A673 (cell line): Measurements from ENCODE around the gene RNF6. TPM values are rescaled to one million over a fixed set of nuclear protein-coding genes. Genes with fewer than 3 reads are reported as not detected.

Experiments
- BruUV-seq: library from RNA; stranded (reverse); fragments of 400-500 nt; replicated peaks from 2 replicates; lab custom pipeline; 2021; lab: Mats Ljungman, UMichigan
- CTCF ChIA-PET: fragments of 300-600 bp; sonication (Branson Sonifier 250); formaldehyde crosslinking; loops from one replicate; lab custom pipeline; 2022; ENCODE audit warnings: antibody characterized with exemption; lab: Charles Lee
- POLR2A ChIA-PET: fragments of 300-600 bp; sonication (Branson Sonifier 250); formaldehyde crosslinking; loops from one replicate; lab custom pipeline; 2022; ENCODE audit warnings: antibody characterized with exemption; ENCODE audit not compliant: low non-redundant PET; lab: Charles Lee
- DNase-seq: peaks from one replicate; pipeline ENCODE4 v3.0.0-alpha.2; 2015; ENCODE audit warnings: low spot score
- H3K27ac ChIP-seq: fragments of 200-600 bp; sonication (generic); 2 replicates; pipeline ENCODE4 v1.5.1; 2016; ENCODE audit warnings: mixed run types, low read depth, mild to moderate bottlenecking, mixed read lengths, antibody characterized with exemption, low read length; ENCODE audit not compliant: poor library complexity, severe bottlenecking
- H3K27me3 ChIP-seq: fragments of 200-600 bp; sonication (generic); replicated peaks from 2 replicates; pipeline ENCODE4 v1.6.1; 2017; ENCODE audit warnings: mixed run types, low read depth, mild to moderate bottlenecking, mixed read lengths, antibody characterized with exemption, low read length; ENCODE audit not compliant: insufficient read depth, poor library complexity
- H3K36me3 ChIP-seq: fragments of 200-600 bp; sonication (generic); 2 replicates; pipeline ENCODE4 v1.6.1; 2016; ENCODE audit warnings: mixed run types, mild to moderate bottlenecking, mixed read lengths, antibody characterized with exemption, low read length; ENCODE audit not compliant: insufficient read depth, poor library complexity, severe bottlenecking
- H3K4me1 ChIP-seq: fragments of 200-600 bp; sonication (generic); 2 replicates; pipeline ENCODE4 v1.6.1; 2017; ENCODE audit warnings: mixed run types, mild to moderate bottlenecking, mixed read lengths, antibody characterized with exemption, low read length; ENCODE audit not compliant: insufficient read depth, poor library complexity, severe bottlenecking
- H3K4me3 ChIP-seq: fragments of 200-600 bp; sonication (generic); 2 replicates; pipeline ENCODE4 v1.5.1; 2016; ENCODE audit warnings: low read depth, mixed run types, mild to moderate bottlenecking, mixed read lengths, low read length; ENCODE audit not compliant: poor library complexity, severe bottlenecking
- H3K9me3 ChIP-seq: fragments of 200-600 bp; sonication (generic); 2 replicates; pipeline ENCODE4 v1.6.1; 2016; ENCODE audit warnings: mixed run types, low read depth, mild to moderate bottlenecking, mixed read lengths, antibody characterized with exemption, low read length; ENCODE audit not compliant: poor library complexity, severe bottlenecking
- EZH2 ChIP-seq: fragments of 200-600 bp; sonication (generic); IDR thresholded peaks from 2 replicates; pipeline ENCODE4 v1.6.1; 2017; ENCODE audit warnings: borderline replicate concordance, low read depth, mild to moderate bottlenecking, mixed read lengths, antibody characterized with exemption, low read length; ENCODE audit not compliant: poor library complexity, severe bottlenecking
- intact Hi-C: fragments of 100-400 bp; cut with micrococcal nuclease; formaldehyde crosslinking; loops from one replicate; pipeline ENCODE4 v1.10.0; 2022; ENCODE audit not compliant: unreplicated experiment
- total RNA-seq: library from RNA; stranded (reverse); gene quantifications from 2 replicates; pipeline ENCODE4 v1.2.3, GENCODE V29; 2021
- TF ChIP-seq, protein P1 (sequence below): fragments of 300-800, 200-600 bp; sonication (generic); conservative IDR thresholded peaks from 2 replicates; pipeline ENCODE4 v1.5.1; 2017; ENCODE audit warnings: low read depth, mild to moderate bottlenecking, antibody characterized with exemption, low read length, moderate library complexity, mixed read lengths

The RNF6 gene
- total RNA-seq, 1 experiment from 2014 or later = 42.2 TPM

DNA sequence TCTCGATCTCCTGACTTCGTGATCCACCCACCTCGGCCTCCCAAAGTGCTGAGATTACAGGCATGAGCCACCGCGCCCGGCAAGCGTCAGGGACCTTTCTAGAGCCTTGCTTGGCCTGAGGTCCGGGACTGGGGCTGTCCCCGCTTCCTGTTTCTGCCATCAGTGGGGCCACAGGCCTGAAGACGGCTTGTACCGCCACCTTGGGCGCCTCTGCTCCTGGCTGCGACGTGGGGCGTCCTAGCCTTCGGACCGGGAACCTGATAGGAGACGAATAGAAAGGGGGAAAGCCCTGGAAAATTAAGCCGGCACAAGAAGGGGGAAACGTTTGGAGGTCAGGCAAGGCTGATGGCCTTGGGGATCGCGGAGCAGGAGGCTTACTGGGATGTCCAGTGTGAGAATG lies 35.1 kb downstream of the RNF6 start:
- no peak for TF ChIP-seq EZH2
- TF ChIP-seq, protein P1, sequence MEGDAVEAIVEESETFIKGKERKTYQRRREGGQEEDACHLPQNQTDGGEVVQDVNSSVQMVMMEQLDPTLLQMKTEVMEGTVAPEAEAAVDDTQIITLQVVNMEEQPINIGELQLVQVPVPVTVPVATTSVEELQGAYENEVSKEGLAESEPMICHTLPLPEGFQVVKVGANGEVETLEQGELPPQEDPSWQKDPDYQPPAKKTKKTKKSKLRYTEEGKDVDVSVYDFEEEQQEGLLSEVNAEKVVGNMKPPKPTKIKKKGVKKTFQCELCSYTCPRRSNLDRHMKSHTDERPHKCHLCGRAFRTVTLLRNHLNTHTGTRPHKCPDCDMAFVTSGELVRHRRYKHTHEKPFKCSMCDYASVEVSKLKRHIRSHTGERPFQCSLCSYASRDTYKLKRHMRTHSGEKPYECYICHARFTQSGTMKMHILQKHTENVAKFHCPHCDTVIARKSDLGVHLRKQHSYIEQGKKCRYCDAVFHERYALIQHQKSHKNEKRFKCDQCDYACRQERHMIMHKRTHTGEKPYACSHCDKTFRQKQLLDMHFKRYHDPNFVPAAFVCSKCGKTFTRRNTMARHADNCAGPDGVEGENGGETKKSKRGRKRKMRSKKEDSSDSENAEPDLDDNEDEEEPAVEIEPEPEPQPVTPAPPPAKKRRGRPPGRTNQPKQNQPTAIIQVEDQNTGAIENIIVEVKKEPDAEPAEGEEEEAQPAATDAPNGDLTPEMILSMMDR = no peak
- no peak for DNase-seq
- CTCF ChIA-PET = interaction anchor here (0.6 to 2.8 kb wide), 4 partner anchors 205 to 511 kb away, joined by 3 to 65 read pairs (median 3); no protein-coding TSS in a partner anchor
- H3K27me3 ChIP-seq = no peaks in the 10 kb centered on the region
- TSS peak; percentile 80 for BruUV-seq
- no peaks in the 10 kb centered on the region for H3K4me1 ChIP-seq
- no peaks in the 10 kb centered on the region for H3K36me3 ChIP-seq
- POLR2A ChIA-PET = interaction anchor here (0.6 to 0.7 kb wide), 2 partner anchors 214 to 501 kb away, joined by 4 to 10 read pairs; no protein-coding TSS in a partner anchor
- H3K9me3 ChIP-seq = no peaks in the 10 kb centered on the region
- H3K4me3 ChIP-seq = peak overlapping the region; percentile 59
- intact Hi-C loops = loop anchor here (10.0 kb wide), 1 partner anchor 418 kb away; no protein-coding TSS in a partner anchor
- no peak overlapping the region for H3K27ac ChIP-seq

DNA sequence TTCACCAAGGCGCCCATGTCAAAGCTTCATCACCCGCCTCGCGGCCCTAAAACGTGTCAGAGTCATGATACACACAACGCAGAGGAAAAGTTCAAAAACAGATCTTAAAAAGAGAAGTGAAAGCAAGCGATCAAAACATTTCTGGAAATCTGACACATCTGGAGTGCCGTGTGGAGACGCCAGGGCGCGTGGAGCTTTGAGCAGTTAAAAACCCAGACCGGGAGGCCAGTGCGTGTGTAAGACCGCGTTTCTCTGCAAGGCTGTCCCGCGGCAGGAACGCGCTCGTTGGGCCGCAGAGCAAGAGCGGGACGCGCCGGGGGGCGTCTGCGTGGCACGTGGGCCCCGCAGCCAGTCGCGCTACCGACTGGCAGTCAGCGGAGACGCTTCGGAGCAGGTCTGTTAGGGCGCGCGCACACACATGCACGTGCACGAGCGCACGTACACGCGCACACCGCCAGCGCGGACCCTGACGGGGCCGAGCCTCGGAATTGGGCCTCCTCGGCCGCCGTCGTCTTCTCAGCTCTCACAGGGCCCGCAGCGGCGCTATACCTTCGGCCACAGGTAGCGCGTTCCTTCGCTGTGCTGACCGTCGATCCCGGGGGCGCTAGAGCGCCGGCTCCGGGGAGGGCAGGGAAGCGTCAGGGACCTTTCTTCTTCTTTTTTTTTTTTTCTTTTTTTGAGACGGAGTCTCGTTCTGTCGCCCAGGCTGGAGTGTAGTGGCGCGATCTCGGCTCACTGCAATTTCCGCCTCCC lies 35.8 kb downstream of the RNF6 start:
- POLR2A ChIA-PET = interaction anchor here (0.6 to 0.7 kb wide), 2 partner anchors 214 to 502 kb away, joined by 4 to 10 read pairs; no protein-coding TSS in a partner anchor
- peak overlapping the region; percentile 60 for H3K27ac ChIP-seq
- H3K27me3 ChIP-seq = no peaks in the 10 kb centered on the region

DNA sequence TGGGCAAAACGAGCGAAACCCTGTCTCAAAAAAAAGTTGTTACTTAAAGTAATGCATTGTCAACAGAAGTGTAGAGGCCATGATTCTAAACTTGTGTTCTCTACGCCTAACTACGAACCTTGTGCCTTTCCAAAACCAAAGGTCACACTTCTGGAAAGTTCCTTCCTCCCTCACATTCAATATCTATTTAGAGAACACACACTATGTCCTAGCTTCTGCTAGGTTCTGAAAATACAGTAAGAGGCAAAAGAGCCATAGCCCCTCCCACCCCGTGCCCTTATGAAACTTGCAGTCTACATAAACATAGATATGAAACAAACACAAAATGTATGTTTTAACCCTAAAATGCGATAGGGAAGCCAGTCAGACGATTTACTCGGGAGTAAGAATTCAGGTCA lies 36.4 kb downstream of the RNF6 start:
- Histone ChIP-seq H3K4me3 (peak overlapping the region; percentile 59), H3K9me3 (no peaks in the 10 kb centered on the region), H3K27ac (peak overlapping the region; percentile 60), H3K36me3 (no peaks in the 10 kb centered on the region), H3K4me1 (no peaks in the 10 kb centered on the region), H3K27me3 (no peaks in the 10 kb centered on the region)
- no peak for DNase-seq
- ChIA-PET POLR2A (no interaction called here), CTCF (interaction anchor here (0.5 to 2.8 kb wide), 2 partner anchors 247 to 513 kb away, joined by 5 to 65 read pairs; no protein-coding TSS in a partner anchor)
- BruUV-seq = no TSS peak
- intact Hi-C loops = loop anchor here (2.0 to 10.0 kb wide), 3 partner anchors 311 to 513 kb away; no protein-coding TSS in a partner anchor
- TF ChIP-seq EZH2 = no peak
- TF ChIP-seq, protein P1 = no peak

More for the DNA sequence above, 35.8 kb downstream of the RNF6 start:
- peak overlapping the region; percentile 59 for H3K4me3 ChIP-seq
- TF ChIP-seq, protein P1 = peak; percentile 50
- no peak for TF ChIP-seq EZH2
- peak; percentile 93 for DNase-seq
- no peaks in the 10 kb centered on the region for H3K9me3 ChIP-seq
- no peaks in the 10 kb centered on the region for H3K4me1 ChIP-seq
- CTCF ChIA-PET = interaction anchor here (0.5 to 2.8 kb wide), 5 partner anchors 204 to 512 kb away, joined by 3 to 65 read pairs (median 3); no protein-coding TSS in a partner anchor
- intact Hi-C loops = loop anchor here (10.0 kb wide), 1 partner anchor 419 kb away; no protein-coding TSS in a partner anchor
- TSS peak; percentile 44 for BruUV-seq
- H3K36me3 ChIP-seq = no peaks in the 10 kb centered on the region
